Liver (tissue), 3 donors: ENCODE data around the gene ZIK1.

Source experiments
- ATF3 ChIP-seq: IDR thresholded peaks from 2 replicates; pipeline ENCODE4 v1.6.1; 2016; ENCODE audit warnings: antibody characterized with exemption
- JUND ChIP-seq, 2 donors: IDR thresholded peaks; 2 replicates each; pipeline ENCODE4 v1.6.1; 2016; ENCODE audit warnings: antibody characterized with exemption in 2 of 2
- MAX ChIP-seq: IDR thresholded peaks from 2 replicates; pipeline ENCODE4 v1.6.1; 2016; ENCODE audit warnings: antibody characterized with exemption
- RAD21 ChIP-seq, 2 donors: IDR thresholded peaks; 2 replicates each; pipeline ENCODE4 v1.6.1; 2016; ENCODE audit warnings: antibody characterized with exemption in 2 of 2, mild to moderate bottlenecking in 2 of 2
- RXRA ChIP-seq, 2 donors: IDR thresholded peaks; 2 replicates each; pipeline ENCODE4 v1.6.1; 2017 to 2018; ENCODE audit warnings: antibody characterized with exemption in 2 of 2, mild to moderate bottlenecking in 1 of 2
- TAF1 ChIP-seq: conservative IDR thresholded peaks from 2 replicates; pipeline ENCODE4 v1.6.1; 2016; ENCODE audit warnings: antibody characterized with exemption, mild to moderate bottlenecking
- YY1 ChIP-seq: IDR thresholded peaks from 2 replicates; pipeline ENCODE4 v1.6.1; 2016; ENCODE audit warnings: antibody characterized with exemption, mild to moderate bottlenecking
- TF ChIP-seq, protein P1 (sequence below): fragments of 150-350 bp; IDR thresholded peaks from 2 replicates; pipeline ENCODE4 v1.5.1; 2017; ENCODE audit warnings: improper control_type of control experiment, low read depth, low read length; ENCODE audit not compliant: missing input control
- TF ChIP-seq, protein P2 (sequence below): IDR thresholded peaks from 2 replicates; pipeline ENCODE4 v1.6.1; 2016; ENCODE audit warnings: antibody characterized with exemption, mild to moderate bottlenecking
- donor health status: healthy.
- donor health status: healthy.

DNA sequence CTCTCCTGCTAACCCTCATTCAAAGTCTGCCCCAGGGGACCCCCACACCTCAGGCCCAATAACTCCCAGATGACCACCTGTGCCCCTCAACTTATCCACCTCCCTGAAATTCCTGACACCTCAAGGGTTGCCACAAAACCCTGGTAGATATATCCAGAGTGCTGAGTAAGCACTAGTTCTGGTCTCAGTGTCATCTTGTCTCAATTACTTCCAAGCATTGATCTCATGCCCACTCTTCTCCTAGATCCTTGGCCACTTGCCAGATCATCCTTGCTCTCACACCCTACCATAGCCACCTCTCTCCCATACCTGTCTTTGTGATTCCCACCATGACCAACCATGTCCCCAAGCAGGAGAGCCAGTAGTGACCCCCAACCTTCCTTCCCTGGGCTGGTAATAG is 7.3 kb upstream of the ZIK1 start:
- TF ChIP-seq, protein P1, sequence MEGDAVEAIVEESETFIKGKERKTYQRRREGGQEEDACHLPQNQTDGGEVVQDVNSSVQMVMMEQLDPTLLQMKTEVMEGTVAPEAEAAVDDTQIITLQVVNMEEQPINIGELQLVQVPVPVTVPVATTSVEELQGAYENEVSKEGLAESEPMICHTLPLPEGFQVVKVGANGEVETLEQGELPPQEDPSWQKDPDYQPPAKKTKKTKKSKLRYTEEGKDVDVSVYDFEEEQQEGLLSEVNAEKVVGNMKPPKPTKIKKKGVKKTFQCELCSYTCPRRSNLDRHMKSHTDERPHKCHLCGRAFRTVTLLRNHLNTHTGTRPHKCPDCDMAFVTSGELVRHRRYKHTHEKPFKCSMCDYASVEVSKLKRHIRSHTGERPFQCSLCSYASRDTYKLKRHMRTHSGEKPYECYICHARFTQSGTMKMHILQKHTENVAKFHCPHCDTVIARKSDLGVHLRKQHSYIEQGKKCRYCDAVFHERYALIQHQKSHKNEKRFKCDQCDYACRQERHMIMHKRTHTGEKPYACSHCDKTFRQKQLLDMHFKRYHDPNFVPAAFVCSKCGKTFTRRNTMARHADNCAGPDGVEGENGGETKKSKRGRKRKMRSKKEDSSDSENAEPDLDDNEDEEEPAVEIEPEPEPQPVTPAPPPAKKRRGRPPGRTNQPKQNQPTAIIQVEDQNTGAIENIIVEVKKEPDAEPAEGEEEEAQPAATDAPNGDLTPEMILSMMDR = no peak
- TF ChIP-seq ATF3 = no peak
- no peak for TF ChIP-seq MAX
- TF ChIP-seq, protein P2, sequence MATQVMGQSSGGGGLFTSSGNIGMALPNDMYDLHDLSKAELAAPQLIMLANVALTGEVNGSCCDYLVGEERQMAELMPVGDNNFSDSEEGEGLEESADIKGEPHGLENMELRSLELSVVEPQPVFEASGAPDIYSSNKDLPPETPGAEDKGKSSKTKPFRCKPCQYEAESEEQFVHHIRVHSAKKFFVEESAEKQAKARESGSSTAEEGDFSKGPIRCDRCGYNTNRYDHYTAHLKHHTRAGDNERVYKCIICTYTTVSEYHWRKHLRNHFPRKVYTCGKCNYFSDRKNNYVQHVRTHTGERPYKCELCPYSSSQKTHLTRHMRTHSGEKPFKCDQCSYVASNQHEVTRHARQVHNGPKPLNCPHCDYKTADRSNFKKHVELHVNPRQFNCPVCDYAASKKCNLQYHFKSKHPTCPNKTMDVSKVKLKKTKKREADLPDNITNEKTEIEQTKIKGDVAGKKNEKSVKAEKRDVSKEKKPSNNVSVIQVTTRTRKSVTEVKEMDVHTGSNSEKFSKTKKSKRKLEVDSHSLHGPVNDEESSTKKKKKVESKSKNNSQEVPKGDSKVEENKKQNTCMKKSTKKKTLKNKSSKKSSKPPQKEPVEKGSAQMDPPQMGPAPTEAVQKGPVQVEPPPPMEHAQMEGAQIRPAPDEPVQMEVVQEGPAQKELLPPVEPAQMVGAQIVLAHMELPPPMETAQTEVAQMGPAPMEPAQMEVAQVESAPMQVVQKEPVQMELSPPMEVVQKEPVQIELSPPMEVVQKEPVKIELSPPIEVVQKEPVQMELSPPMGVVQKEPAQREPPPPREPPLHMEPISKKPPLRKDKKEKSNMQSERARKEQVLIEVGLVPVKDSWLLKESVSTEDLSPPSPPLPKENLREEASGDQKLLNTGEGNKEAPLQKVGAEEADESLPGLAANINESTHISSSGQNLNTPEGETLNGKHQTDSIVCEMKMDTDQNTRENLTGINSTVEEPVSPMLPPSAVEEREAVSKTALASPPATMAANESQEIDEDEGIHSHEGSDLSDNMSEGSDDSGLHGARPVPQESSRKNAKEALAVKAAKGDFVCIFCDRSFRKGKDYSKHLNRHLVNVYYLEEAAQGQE = no peak
- TF ChIP-seq RAD21 (IDR thresholded peaks at IDR 0.05) = no peak
- no peak for TF ChIP-seq YY1
- no peak for TF ChIP-seq TAF1
- TF ChIP-seq JUND (IDR thresholded peaks at IDR 0.05) = no peak
- TF ChIP-seq RXRA (IDR thresholded peaks at IDR 0.05) = no peak
